ENCODE results near the gene DUSP1. TPM values are rescaled to one million over a fixed set of nuclear protein-coding genes. Genes with fewer than 3 reads are reported as not detected.

DUSP1 gene
- total RNA-seq, 2 donors from 2014 or later, result 61.7 to 102 TPM

- Histone ChIP-seq H3K4me1 (no peaks in the 10 kb centered on the region), H3K4me3 (no peak overlapping the region), H3K9ac (ENCODE audit: low read depth in 2 of 2, low read length in 2 of 2) (no peak overlapping the region), H3K27me3 (no peaks in the 10 kb centered on the region), H3K9me3 (no peaks in the 10 kb centered on the region), H3K36me3 (no peaks in the 10 kb centered on the region), H3K27ac (no peak overlapping the region)
- TF ChIP-seq CTCF (IDR thresholded peaks at IDR 0.05), result no peak
- DNase-seq, result no peak
- intact Hi-C loops (cut with DNase I), result no loop called here
These were observed 39.3 kb downstream of the DUSP1 start for GRCh38 chr5:172731680-172732074.

- no peak for TF ChIP-seq CTCF (IDR thresholded peaks at IDR 0.05)
These were observed 39.9 kb downstream of the DUSP1 start for GRCh38 chr5:172730981-172731679.

GRCh38 chr5:172730222-172730621 is 40.8 kb downstream of the DUSP1 start:
- no peaks in the 10 kb centered on the region for H3K27me3 ChIP-seq
- no peak for TF ChIP-seq CTCF (IDR thresholded peaks at IDR 0.05)
- no peak for DNase-seq
- no peak overlapping the region for H3K9ac ChIP-seq (ENCODE audit: low read depth in 2 of 2, low read length in 2 of 2)
- no peaks in the 10 kb centered on the region for H3K9me3 ChIP-seq
- no peak overlapping the region for H3K27ac ChIP-seq
- no peaks in the 10 kb centered on the region for H3K4me1 ChIP-seq
- H3K36me3 ChIP-seq, result no peaks in the 10 kb centered on the region
- no peak overlapping the region for H3K4me3 ChIP-seq
- intact Hi-C loops (cut with DNase I), result no loop called here

More at GRCh38 chr5:172730981-172731679, 39.9 kb downstream of the DUSP1 start:
- no peaks in the 10 kb centered on the region for H3K9me3 ChIP-seq
- no peaks in the 10 kb centered on the region for H3K4me1 ChIP-seq
- H3K27me3 ChIP-seq, result no peaks in the 10 kb centered on the region
- intact Hi-C loops (cut with DNase I), result no loop called here
- no peak for DNase-seq
- no peak overlapping the region for H3K4me3 ChIP-seq
- H3K9ac ChIP-seq (ENCODE audit: low read depth in 2 of 2, low read length in 2 of 2), result no peak overlapping the region
- H3K27ac ChIP-seq, result no peak overlapping the region
- H3K36me3 ChIP-seq, result no peaks in the 10 kb centered on the region

- H3K4me1 ChIP-seq, result no peaks in the 10 kb centered on the region
- DNase-seq, result no peak
- intact Hi-C loops (cut with DNase I), result no loop called here
- no peak overlapping the region for H3K9ac ChIP-seq (ENCODE audit: low read depth in 2 of 2, low read length in 2 of 2)
- H3K9me3 ChIP-seq, result no peaks in the 10 kb centered on the region
- no peak overlapping the region for H3K27ac ChIP-seq
- H3K27me3 ChIP-seq, result no peaks in the 10 kb centered on the region
- H3K4me3 ChIP-seq, result no peak overlapping the region
- no peak for TF ChIP-seq CTCF (IDR thresholded peaks at IDR 0.05)
- no peaks in the 10 kb centered on the region for H3K36me3 ChIP-seq
These were observed 41.4 kb downstream of the DUSP1 start for GRCh38 chr5:172729588-172729987.

- no peak overlapping the region for H3K9ac ChIP-seq (ENCODE audit: low read depth in 2 of 2, low read length in 2 of 2)
- DNase-seq, result no peak
- no peaks in the 10 kb centered on the region for H3K36me3 ChIP-seq
- no peak overlapping the region for H3K27ac ChIP-seq
- no peak overlapping the region for H3K4me3 ChIP-seq
- no peaks in the 10 kb centered on the region for H3K9me3 ChIP-seq
- intact Hi-C loops (cut with DNase I), result no loop called here
- H3K27me3 ChIP-seq, result no peaks in the 10 kb centered on the region
- TF ChIP-seq CTCF (IDR thresholded peaks at IDR 0.05), result no peak
- no peaks in the 10 kb centered on the region for H3K4me1 ChIP-seq
These were observed 42.3 kb downstream of the DUSP1 start for GRCh38 chr5:172728481-172729241.
